HG02885 (cell line): ENCODE measurements around the gene ILDR2.

Experiments used
- ATAC-seq: cut with Tn5 transposase; IDR thresholded peaks from one replicate; pipeline ENCODE4 v1.9.1; 2021; ENCODE audit warnings: mild to moderate bottlenecking; ENCODE audit not compliant: unreplicated experiment, poor library complexity

ILDR2 gene

GRCh38 chr1:166972826-166973225, 2.5 kb downstream of the ILDR2 start:
- no peak for ATAC-seq

- no peak for ATAC-seq
Measured at GRCh38 chr1:166972193-166972592, 3.1 kb downstream of the ILDR2 start.

- ATAC-seq: no peak
Measured at GRCh38 chr1:166971252-166971651, 4.1 kb downstream of the ILDR2 start.

GRCh38 chr1:166969074-166969677, 6.2 kb downstream of the ILDR2 start:
- ATAC-seq: peak; percentile 77

GRCh38 chr1:166960858-166961474, 14.4 kb downstream of the ILDR2 start:
- ATAC-seq: no peak

- ATAC-seq: no peak
Measured at GRCh38 chr1:166956872-166957271, 18.5 kb downstream of the ILDR2 start.

- no peak for ATAC-seq
Measured at GRCh38 chr1:166956057-166956850, 19.1 kb downstream of the ILDR2 start.

GRCh38 chr1:166953491-166953890, 21.8 kb downstream of the ILDR2 start:
- no peak for ATAC-seq

- peak; percentile 57 for ATAC-seq
Measured at GRCh38 chr1:166952002-166952746, 23.2 kb downstream of the ILDR2 start.

- no peak for ATAC-seq
Measured at GRCh38 chr1:166951050-166951449, 24.3 kb downstream of the ILDR2 start.

- ATAC-seq: no peak
Measured at GRCh38 chr1:166950156-166950555, 25.2 kb downstream of the ILDR2 start.

GRCh38 chr1:166948856-166949350, 26.4 kb downstream of the ILDR2 start:
- ATAC-seq: no peak

GRCh38 chr1:166947398-166948043, 27.8 kb downstream of the ILDR2 start:
- ATAC-seq: peak; percentile 45

GRCh38 chr1:166944186-166944967, 31.0 kb downstream of the ILDR2 start:
- ATAC-seq: peak; percentile 64

GRCh38 chr1:166939741-166940375, 35.5 kb downstream of the ILDR2 start:
- no peak for ATAC-seq

- no peak for ATAC-seq
Measured at GRCh38 chr1:166937962-166938361, 37.4 kb downstream of the ILDR2 start.

- ATAC-seq: no peak
Measured at GRCh38 chr1:166937329-166937728, 38.0 kb downstream of the ILDR2 start.

- ATAC-seq: no peak
Measured at GRCh38 chr1:166933633-166934032, 41.7 kb downstream of the ILDR2 start.

GRCh38 chr1:166933140-166933539, 42.2 kb downstream of the ILDR2 start:
- no peak for ATAC-seq
